NT2/D1 (cell line): Measurements from ENCODE around the gene FAM120A.

Experiments
- DNase-seq: peaks from one replicate; pipeline ENCODE4 v3.0.0-alpha.2; 2011; ENCODE audit warnings: low read depth, low spot score
- H3K27me3 ChIP-seq: 2 replicates; pipeline ENCODE4 v1.6.0; 2011; ENCODE audit warnings: mild to moderate bottlenecking; ENCODE audit not compliant: insufficient read length, insufficient read depth
- H3K36me3 ChIP-seq: 2 replicates; pipeline ENCODE4 v1.6.1; 2011; ENCODE audit warnings: mild to moderate bottlenecking, low read length, mixed read lengths; ENCODE audit not compliant: insufficient read depth, insufficient read length
- H3K4me1 ChIP-seq: 2 replicates; pipeline ENCODE4 v1.5.1; 2011; ENCODE audit not compliant: insufficient read depth, insufficient read length
- H3K4me3 ChIP-seq: 2 replicates; pipeline ENCODE4 v1.5.1; 2011; ENCODE audit warnings: low read depth; ENCODE audit not compliant: insufficient read length
- H3K9ac ChIP-seq: 2 replicates; pipeline ENCODE4 v1.6.0; 2011; ENCODE audit warnings: low read depth; ENCODE audit not compliant: insufficient read length
- H3K9me3 ChIP-seq: 2 replicates; pipeline ENCODE4 v1.5.1; 2011; ENCODE audit warnings: mild to moderate bottlenecking, low read length; ENCODE audit not compliant: insufficient read depth
- SUZ12 ChIP-seq: IDR thresholded peaks from 2 replicates; pipeline ENCODE4 v1.6.1; 2011; ENCODE audit not compliant: insufficient read length, insufficient read depth; ENCODE audit errors: extremely low read depth
- YY1 ChIP-seq: IDR thresholded peaks from 2 replicates; pipeline ENCODE4 v1.6.1; 2011; ENCODE audit not compliant: insufficient read length, insufficient read depth
- ZNF274 ChIP-seq: IDR thresholded peaks from 2 replicates; pipeline ENCODE4 v1.6.1; 2011; ENCODE audit warnings: mild to moderate bottlenecking, low read depth, low read length

The FAM120A gene

DNA sequence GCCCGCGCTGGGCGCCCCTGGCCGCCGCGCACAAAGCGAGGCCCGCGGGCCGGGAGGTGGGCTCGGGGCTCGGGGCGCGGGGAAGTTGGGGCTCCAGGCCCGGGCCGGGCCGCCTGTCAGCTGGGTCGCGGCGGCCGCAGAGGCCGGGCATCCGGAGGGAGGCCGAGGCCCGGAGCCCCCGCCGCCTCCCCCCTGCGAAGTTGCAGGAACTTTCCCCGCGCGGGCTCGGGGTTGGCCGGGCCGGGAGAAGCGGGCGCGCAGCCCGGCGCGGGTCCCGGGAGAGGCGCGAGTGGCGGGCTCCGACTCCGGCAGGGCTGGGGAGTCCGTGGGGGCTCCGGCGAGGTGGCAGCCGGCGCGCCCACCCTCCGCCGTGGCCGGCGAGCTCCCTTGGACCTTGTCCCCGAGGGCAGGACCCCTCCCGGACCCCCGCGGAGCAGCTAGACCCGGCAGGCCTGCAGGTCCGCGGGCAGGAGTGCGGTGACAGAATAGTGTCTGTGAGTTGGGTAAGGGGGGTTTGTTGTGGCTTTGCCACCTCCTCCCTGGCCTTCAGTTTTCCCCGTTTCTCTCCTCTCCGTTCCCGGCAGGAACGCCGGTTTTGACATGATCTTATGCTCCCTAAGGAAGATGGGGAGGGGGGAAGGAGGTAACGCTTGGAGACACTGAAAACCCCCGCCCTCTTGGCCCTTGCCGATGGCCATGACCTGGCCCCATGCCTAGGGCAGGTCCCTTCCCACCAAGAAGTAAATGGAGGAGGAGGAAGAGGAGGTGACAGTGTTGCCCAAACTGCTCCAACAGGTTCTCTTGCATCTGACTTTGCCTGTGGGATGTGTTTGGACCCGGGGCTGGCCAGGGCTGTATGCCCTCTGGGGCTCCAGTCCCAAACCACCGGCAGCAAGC is 125.8 kb downstream of the FAM120A start:
- Histone ChIP-seq H3K36me3 (no peaks in the 10 kb centered on the region), H3K9me3 (no peaks in the 10 kb centered on the region)

DNA sequence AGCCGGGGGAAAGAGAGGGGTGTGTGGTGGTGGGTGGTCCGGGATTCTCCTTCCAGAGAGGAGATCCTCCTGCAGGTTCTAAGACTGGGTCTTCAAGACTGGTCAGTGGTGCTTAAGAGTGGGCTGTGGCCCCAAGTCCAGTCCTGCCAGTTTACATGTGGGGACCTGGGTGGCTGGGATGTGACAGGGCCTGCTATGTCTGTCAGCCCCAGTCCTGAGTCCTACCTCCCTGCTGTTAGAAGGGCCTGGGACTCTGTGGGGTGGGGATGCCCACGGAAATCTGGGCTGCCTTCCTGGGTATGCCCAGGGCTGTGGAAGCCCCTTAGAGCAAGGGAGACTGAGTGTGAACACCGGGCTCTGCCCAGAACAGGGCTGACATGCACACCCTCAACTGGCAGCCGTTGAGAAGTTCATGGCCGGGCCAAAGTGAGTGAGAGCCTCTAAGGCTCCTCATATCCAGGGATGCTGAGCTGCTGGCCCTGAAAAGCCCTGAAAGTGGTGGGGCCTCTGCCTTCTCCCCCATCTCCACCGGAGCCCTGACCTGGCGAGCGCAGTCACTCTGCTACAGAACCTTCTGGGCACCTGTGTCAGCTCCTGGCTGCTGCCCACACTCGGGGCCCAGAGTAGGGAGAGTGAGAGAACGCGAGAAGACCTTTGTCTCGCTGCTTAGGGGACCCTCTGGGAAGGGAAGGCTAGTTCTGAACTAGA is 126.6 kb downstream of the FAM120A start:
- H3K9ac ChIP-seq: peak overlapping the region; percentile 86

More for the DNA sequence above, 125.8 kb downstream of the FAM120A start:
- TF ChIP-seq YY1: no peak
- TF ChIP-seq ZNF274: no peak
- TF ChIP-seq SUZ12: no peak
- Histone ChIP-seq H3K4me1 (peaks cover 20% of the 10 kb centered on the region), H3K4me3 (peak overlapping the region; percentile 49), H3K27me3 (peaks cover 27% of the 10 kb centered on the region), H3K9ac (peak overlapping the region; percentile 86)
- no peak for DNase-seq

DNA sequence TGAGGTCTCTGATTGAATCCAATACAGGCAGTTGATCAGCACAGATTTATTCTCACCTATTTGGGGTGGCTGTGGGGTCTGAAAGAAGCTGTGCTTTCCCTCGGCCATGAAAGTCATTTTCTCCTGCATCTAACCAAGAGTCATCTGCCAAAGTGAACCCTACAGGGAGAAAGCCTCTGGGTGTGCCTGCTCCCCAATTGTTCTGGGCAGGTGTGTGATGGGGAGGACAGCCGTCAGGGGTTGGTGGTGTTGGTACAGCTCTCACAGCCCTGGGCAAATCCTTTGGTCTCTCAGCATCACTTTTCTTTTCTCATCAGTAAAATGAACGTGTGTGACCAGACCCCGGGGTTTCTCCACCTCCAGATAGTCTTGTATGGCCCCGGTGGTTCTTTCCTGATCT is 127.4 kb downstream of the FAM120A start:
- no peak for TF ChIP-seq SUZ12
- Histone ChIP-seq H3K9me3 (peaks cover 9% of the 10 kb centered on the region; the same call in 1 of the 2 replicates), H3K4me3 (no peak overlapping the region), H3K27me3 (peaks cover 27% of the 10 kb centered on the region), H3K36me3 (no peaks in the 10 kb centered on the region), H3K9ac (no peak overlapping the region), H3K4me1 (peaks cover 20% of the 10 kb centered on the region)
- DNase-seq: no peak

More for the DNA sequence above, 126.6 kb downstream of the FAM120A start:
- no peak for DNase-seq
- TF ChIP-seq ZNF274 (no peak), SUZ12 (no peak), YY1 (no peak)
- Histone ChIP-seq H3K4me1 (peaks cover 20% of the 10 kb centered on the region), H3K27me3 (peaks cover 27% of the 10 kb centered on the region), H3K9me3 (0 out of 2 replicates have a peak, but pooled peaks cover 4% of the 10 kb centered on the region), H3K4me3 (peak overlapping the region; percentile 49), H3K36me3 (no peaks in the 10 kb centered on the region)

DNA sequence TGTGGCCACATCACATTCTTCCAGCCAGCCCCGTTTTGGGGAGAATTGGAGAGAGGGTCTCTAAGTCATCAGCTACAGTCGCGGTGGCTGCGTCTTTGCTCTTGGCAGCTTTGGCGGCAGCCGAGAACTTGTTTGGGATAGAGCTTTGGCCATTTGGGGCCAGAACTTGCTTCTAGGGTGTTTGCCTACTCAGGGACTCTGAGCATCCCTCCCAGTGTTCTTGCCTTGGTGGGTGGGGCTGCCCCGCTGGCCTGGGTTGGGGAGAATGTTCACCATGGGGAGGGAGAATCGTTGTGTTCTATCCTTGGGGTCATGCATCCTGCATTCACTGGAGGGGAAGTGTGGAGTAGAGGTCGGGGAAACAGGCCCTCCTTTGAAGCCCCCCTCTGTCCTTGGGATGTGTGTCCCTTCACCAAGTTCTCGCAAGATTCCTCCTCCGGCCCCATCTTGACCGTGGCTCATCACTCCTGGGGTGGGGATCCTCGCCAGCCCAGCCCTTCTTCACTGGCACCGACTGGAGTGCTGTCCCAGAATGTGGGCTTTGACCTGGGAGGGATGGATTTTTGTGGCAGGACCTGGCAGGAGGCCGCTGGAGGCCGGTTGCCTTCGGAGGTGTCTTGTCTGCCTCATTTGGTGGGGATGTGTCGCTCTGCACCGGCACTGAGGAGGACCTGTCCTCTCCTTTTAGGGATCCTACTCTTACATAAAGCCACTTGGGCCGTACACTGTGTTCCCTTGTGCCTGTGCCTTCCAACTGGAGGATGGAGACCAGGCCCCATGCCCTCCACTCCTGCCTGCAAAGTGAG is 128.4 kb downstream of the FAM120A start:
- no peaks in the 10 kb centered on the region for H3K36me3 ChIP-seq
- H3K9me3 ChIP-seq: peaks cover 19% of the 10 kb centered on the region
- TF ChIP-seq YY1 (no peak), ZNF274 (no peak), SUZ12 (no peak)
- peaks cover 26% of the 10 kb centered on the region for H3K27me3 ChIP-seq
- no peak overlapping the region for H3K9ac ChIP-seq
- no peak for DNase-seq
- no peak overlapping the region for H3K4me3 ChIP-seq
- peaks cover 14% of the 10 kb centered on the region for H3K4me1 ChIP-seq

DNA sequence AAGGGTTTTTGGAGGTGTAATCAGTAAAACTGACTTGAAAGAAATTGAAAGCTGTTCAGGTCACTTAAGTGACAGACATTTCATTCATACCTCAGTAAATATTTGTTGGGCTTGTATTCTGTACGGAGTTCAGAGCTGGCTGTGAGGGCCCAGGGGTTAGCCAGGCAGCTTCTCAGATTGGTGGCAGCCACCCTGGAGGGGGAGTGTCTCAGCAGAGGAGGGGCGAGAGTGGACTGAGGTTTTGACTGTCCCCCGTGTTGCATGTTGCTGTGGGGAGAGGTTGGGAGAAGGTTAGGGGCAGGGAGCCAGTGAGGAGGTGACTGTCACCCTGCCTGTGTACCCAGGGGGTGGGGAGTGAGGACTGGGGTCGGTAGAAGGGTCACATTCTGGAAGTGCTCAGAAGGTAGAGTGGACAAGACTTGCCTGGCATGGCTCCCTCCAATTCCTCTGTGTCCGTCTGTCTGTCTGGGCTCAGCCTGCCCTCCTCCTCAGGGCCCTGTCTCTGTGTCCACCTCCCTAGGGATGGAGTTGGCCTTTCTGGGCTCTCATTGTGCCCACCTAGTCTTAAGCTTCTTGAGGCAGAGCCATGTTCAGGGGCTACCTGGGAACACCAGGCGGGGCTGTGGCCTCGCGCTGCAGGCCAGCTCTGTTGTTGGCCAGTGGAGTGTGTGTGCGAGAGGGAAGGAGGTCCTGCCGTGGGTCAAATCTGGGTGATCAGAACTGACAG is 129.3 kb downstream of the FAM120A start:
- Histone ChIP-seq H3K9me3 (peaks cover 28% of the 10 kb centered on the region), H3K4me3 (no peak overlapping the region), H3K36me3 (no peaks in the 10 kb centered on the region), H3K4me1 (peaks cover 8% of the 10 kb centered on the region), H3K27me3 (peaks cover 17% of the 10 kb centered on the region), H3K9ac (no peak overlapping the region)
- TF ChIP-seq SUZ12 (no peak), ZNF274 (no peak), YY1 (no peak)
- no peak for DNase-seq

DNA sequence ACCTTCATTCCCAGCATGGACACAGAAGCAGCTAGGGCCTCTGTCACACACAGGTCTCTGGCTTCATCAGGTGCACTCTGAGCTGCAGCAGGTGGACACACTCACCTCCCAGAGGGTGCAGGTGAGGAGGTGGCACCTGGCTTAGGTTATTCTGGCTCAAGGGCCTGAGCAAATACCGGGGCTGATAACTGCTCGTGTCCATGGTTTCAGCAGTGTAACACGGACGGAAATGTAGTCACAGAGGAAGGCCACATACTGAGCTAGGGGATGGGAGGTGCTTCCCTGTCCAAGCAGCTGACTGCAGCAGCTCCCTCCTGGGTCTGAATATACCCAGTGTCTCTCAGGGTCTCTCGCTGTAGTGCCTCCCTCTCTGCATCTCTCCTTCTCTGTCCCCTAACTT is 130.6 kb downstream of the FAM120A start:
- DNase-seq: no peak
- H3K4me3 ChIP-seq: no peak overlapping the region
- H3K27me3 ChIP-seq: peaks cover 16% of the 10 kb centered on the region
- TF ChIP-seq ZNF274 (no peak), YY1 (no peak), SUZ12 (no peak)
- H3K9me3 ChIP-seq: peaks cover 28% of the 10 kb centered on the region
- H3K36me3 ChIP-seq: no peaks in the 10 kb centered on the region
- peaks cover 8% of the 10 kb centered on the region for H3K4me1 ChIP-seq
- H3K9ac ChIP-seq: no peak overlapping the region
